PFSK-1 (cell line): ENCODE measurements around the gene ADD1.

Experiments
- POLR2AphosphoS5 ChIP-seq: IDR thresholded peaks from 2 replicates; pipeline ENCODE4 v1.6.1; 2012; ENCODE audit warnings: low read depth, mild to moderate bottlenecking, control low read depth, low read length, moderate library complexity
- SIN3A ChIP-seq: IDR thresholded peaks from 2 replicates; pipeline ENCODE4 v1.6.1; 2012; ENCODE audit warnings: mild to moderate bottlenecking, low read length, moderate library complexity, borderline replicate concordance; ENCODE audit not compliant: insufficient read depth
- TAF1 ChIP-seq: IDR thresholded peaks from 2 replicates; pipeline ENCODE4 v1.6.1; 2012; ENCODE audit warnings: low read length, control low read depth, borderline replicate concordance; ENCODE audit not compliant: insufficient read depth
- TF ChIP-seq, protein P1 (sequence below), 2 experiments: IDR thresholded peaks; 2 replicates each; pipeline versions ENCODE4 v1.6.1 to v1.8.0; 2011 to 2012; ENCODE audit warnings: low read depth in 2 of 2, low read length in 2 of 2, control low read depth in 1 of 2, inconsistent platforms in 1 of 2, mild to moderate bottlenecking in 1 of 2, moderate library complexity in 1 of 2; ENCODE audit not compliant: insufficient read depth in 1 of 2

DNA sequence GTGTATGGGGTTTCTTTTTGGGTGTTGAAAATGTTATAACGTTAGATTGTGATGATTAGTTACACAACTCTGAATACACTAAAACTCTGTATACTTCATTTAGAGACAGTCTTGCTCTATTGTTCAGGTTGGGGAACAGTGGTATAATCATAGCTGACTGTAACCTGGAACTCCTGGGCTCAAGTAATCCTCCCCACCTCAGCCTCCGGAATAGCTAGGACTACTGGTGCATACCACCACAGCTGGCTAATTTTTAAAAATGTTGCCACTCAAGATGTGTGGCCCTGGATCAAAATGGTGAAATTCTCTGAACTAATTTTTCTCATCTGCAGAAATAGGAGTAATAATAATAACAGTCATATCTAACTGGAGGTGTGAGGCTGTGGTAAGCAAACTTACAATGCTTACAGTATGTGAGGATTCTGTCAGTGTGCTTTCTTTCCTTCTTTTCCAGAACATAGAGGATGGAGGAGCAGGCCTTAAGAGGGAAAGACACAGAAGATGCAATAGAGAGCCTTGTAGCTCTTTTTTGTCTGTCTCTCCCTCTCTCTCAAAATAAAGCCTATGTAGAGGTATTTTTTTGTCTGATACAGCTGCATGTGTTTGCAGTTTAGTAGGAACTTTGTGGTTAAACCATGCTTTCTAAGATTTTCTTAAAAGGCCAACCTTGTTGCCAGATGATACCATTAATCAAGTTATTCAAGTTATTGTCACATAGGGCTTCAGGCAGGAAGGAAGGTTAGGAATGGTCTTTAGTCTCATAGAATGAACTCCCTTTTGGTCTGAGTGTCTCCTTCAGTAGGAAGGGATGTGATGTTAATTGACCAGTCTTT is 7.5 kb downstream of the ADD1 start:
- no peak for TF ChIP-seq POLR2AphosphoS5
- TF ChIP-seq, protein P1, sequence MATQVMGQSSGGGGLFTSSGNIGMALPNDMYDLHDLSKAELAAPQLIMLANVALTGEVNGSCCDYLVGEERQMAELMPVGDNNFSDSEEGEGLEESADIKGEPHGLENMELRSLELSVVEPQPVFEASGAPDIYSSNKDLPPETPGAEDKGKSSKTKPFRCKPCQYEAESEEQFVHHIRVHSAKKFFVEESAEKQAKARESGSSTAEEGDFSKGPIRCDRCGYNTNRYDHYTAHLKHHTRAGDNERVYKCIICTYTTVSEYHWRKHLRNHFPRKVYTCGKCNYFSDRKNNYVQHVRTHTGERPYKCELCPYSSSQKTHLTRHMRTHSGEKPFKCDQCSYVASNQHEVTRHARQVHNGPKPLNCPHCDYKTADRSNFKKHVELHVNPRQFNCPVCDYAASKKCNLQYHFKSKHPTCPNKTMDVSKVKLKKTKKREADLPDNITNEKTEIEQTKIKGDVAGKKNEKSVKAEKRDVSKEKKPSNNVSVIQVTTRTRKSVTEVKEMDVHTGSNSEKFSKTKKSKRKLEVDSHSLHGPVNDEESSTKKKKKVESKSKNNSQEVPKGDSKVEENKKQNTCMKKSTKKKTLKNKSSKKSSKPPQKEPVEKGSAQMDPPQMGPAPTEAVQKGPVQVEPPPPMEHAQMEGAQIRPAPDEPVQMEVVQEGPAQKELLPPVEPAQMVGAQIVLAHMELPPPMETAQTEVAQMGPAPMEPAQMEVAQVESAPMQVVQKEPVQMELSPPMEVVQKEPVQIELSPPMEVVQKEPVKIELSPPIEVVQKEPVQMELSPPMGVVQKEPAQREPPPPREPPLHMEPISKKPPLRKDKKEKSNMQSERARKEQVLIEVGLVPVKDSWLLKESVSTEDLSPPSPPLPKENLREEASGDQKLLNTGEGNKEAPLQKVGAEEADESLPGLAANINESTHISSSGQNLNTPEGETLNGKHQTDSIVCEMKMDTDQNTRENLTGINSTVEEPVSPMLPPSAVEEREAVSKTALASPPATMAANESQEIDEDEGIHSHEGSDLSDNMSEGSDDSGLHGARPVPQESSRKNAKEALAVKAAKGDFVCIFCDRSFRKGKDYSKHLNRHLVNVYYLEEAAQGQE (IDR thresholded peaks at IDR 0.05; ENCODE audit: insufficient read depth in 1 of 2, low read depth in 2 of 2, low read length in 2 of 2) = no peak
- TF ChIP-seq TAF1 = no peak
- TF ChIP-seq SIN3A = no peak
